Subcutaneous adipose tissue (tissue), 4 donors: ENCODE results near the gene TNFRSF21. TPM values are rescaled to one million over a fixed set of nuclear protein-coding genes. Genes with fewer than 3 reads are reported as not detected.

Experiments
- total RNA-seq, 4 donors: library from RNA; depleted of rRNA; stranded (reverse); fragments of >200 nt; gene quantifications; one replicate each; pipeline ENCODE4 v1.1.0, GENCODE V29; 2016
- TF ChIP-seq, protein P1 (sequence below): fragments of 450-650 bp; IDR thresholded peaks from one replicate; pipeline ENCODE4 v1.5.1; 2016; ENCODE audit warnings: low read depth, mild to moderate bottlenecking, control low read depth, antibody characterized with exemption, moderate library complexity

Gene TNFRSF21
- total RNA-seq, 4 donors from 2014 or later = 11.7 to 42.0 (median 20.1) TPM

DNA sequence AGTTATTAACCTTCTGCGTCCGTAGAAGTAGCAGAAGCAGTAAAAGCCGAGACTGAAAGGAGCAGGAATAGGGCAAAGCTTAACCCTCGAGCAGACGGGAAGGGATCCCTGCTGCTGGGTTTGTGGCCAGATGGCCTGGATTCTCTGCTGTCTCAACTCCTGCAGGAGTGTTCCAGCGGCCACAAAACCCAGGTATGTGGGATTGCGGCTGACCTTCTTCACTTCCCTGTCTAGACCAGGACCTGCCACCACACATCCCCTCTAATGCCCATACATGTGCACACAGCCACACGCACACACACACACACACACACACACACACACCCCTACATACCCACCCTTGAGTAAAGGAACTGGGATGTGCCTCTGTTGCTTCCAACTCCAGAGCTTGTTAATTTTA is 33.1 kb upstream of the TNFRSF21 start:
- TF ChIP-seq, protein P1, sequence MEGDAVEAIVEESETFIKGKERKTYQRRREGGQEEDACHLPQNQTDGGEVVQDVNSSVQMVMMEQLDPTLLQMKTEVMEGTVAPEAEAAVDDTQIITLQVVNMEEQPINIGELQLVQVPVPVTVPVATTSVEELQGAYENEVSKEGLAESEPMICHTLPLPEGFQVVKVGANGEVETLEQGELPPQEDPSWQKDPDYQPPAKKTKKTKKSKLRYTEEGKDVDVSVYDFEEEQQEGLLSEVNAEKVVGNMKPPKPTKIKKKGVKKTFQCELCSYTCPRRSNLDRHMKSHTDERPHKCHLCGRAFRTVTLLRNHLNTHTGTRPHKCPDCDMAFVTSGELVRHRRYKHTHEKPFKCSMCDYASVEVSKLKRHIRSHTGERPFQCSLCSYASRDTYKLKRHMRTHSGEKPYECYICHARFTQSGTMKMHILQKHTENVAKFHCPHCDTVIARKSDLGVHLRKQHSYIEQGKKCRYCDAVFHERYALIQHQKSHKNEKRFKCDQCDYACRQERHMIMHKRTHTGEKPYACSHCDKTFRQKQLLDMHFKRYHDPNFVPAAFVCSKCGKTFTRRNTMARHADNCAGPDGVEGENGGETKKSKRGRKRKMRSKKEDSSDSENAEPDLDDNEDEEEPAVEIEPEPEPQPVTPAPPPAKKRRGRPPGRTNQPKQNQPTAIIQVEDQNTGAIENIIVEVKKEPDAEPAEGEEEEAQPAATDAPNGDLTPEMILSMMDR = no peak

DNA sequence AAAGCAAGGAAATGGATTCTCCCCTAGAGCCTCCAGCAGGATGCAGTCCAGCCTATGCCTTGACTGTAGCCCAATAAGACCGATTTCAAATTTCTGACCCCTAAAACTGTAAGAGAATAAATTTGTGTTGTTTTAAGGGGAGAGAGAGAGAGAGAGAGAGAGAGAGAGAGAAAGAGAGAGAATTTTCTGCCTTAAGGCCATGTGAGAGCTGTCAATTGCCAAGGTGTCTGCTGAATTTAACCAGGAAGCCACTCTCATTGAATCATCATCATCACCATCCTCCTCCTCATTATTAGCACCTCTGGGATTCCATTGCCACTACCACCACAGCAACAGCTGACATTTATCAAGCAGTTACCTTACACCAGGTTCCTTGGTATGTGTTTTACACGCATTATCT is 27.8 kb upstream of the TNFRSF21 start:
- TF ChIP-seq, protein P1 = no peak

DNA sequence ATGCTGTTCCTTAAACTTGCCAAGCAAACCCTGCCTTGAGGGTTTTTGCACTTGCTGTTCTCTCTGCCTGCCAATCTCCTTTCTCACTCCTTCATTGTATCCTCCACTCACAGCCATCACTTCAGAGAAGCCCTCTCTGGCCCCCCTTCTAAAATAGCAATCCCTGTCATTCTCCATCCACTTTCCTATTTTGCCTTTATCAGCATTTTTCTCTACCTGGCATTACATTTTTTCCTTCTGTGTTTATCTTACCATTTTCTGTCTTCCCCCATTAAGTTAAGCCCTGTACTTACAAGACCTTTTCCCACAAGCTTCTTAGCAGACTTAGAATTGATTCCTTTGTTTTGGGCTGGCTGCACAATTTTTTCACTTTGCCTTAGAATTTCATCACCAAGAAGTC is 26.6 kb upstream of the TNFRSF21 start:
- TF ChIP-seq, protein P1 = no peak

DNA sequence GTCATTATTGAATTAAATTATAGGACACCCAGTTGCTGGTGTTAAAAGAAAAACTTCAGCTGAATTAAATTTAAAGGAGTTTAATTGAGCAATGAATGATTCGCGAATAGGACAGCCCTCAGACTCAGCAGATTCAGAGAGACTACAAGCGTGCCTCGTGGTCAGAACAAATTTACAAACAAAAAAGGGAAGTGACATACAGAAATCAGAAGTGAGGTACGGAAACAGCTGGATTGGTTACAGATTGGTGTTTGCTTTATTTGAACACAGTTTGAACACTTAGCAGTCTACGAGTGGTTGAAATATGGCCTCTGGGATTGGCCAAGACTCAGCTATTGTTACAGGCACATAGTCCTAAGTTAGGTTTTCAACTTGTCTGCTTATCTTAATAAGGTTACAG is 25.8 kb upstream of the TNFRSF21 start:
- TF ChIP-seq, protein P1 = no peak

DNA sequence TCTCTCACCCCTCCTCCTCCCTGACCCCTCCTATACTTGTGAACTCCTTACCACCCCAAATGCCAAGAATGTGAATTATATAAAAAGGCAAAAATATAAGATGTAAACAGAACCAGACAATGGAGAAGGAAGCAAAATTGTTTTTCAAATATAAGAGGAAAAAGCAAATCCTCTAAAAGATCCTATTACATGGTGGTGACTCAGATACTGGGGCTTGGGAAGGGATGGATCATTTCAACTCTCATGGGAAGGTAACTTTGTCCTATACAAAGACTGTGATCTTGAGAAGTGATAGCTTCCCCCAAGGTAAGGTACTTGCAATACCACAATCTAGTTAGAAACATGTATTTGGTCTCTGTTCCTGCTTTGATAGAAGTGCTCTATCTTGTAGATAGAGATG is 24.6 kb upstream of the TNFRSF21 start:
- TF ChIP-seq, protein P1 = no peak

DNA sequence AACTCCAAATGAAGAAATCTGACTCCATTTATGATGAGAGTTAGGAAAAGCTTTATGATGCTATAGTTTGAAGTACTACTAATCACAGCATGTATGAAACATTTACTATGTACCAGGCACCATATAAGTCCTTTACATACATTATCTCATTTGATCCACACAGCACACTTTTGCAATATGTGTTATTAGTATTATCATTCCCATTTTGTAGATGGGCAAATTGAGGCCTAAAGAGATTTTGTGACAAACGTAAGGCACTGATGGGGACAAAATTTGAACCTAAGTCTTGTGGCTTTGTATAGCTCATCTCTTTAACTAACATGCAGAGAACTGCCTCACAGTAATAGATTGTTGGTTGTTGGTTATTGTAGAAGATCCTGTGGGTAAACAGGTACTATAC is 14.2 kb upstream of the TNFRSF21 start:
- TF ChIP-seq, protein P1 = no peak

DNA sequence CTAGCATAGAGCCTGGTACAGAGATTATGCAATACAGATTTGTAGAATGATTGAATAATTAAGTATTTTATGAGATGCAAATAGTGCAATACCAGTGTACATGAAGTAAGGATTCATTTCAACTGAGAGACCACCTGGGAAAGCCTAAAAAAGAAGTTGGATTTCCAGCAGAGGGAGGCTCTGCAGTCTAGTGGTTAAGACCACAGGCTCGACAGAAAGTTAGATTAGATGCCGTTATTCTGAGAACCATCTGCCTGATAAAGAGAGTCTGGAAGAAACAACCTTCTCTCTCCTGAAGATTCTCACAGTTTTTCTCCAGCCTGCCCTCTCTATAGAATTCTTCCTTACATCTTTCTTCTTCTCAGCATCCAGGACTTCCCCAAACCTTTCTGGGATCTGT is 13.6 kb upstream of the TNFRSF21 start:
- TF ChIP-seq, protein P1 = no peak
